ENCODE data around the gene RPGR. TPM values are rescaled to one million over a fixed set of nuclear protein-coding genes. Genes with fewer than 3 reads are reported as not detected.

The RPGR gene, protein sequence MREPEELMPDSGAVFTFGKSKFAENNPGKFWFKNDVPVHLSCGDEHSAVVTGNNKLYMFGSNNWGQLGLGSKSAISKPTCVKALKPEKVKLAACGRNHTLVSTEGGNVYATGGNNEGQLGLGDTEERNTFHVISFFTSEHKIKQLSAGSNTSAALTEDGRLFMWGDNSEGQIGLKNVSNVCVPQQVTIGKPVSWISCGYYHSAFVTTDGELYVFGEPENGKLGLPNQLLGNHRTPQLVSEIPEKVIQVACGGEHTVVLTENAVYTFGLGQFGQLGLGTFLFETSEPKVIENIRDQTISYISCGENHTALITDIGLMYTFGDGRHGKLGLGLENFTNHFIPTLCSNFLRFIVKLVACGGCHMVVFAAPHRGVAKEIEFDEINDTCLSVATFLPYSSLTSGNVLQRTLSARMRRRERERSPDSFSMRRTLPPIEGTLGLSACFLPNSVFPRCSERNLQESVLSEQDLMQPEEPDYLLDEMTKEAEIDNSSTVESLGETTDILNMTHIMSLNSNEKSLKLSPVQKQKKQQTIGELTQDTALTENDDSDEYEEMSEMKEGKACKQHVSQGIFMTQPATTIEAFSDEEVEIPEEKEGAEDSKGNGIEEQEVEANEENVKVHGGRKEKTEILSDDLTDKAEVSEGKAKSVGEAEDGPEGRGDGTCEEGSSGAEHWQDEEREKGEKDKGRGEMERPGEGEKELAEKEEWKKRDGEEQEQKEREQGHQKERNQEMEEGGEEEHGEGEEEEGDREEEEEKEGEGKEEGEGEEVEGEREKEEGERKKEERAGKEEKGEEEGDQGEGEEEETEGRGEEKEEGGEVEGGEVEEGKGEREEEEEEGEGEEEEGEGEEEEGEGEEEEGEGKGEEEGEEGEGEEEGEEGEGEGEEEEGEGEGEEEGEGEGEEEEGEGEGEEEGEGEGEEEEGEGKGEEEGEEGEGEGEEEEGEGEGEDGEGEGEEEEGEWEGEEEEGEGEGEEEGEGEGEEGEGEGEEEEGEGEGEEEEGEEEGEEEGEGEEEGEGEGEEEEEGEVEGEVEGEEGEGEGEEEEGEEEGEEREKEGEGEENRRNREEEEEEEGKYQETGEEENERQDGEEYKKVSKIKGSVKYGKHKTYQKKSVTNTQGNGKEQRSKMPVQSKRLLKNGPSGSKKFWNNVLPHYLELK
- 10 to 100 TPM in 2 of 4 donors, 1 to 10 TPM in 2; 4.0 to 19.7 (median 7.7) TPM for total RNA-seq
- polyA plus RNA-seq, result 10 to 100 TPM in 1 of 3 donors, 1 to 10 TPM in 2; 7.2 to 26.8 (median 9.6) TPM
- long read RNA-seq, donor 1, partial matches to known transcripts, result 2 of 4 reads
- long read RNA-seq, donor 1, other reads (novel, unspliced or antisense), result 1 of 4 reads
- long read RNA-seq, donor 2, partial matches to known transcripts, result 8 of 19 reads
- long read RNA-seq, donor 2, other reads (novel, unspliced or antisense), result 7 of 19 reads

DNA sequence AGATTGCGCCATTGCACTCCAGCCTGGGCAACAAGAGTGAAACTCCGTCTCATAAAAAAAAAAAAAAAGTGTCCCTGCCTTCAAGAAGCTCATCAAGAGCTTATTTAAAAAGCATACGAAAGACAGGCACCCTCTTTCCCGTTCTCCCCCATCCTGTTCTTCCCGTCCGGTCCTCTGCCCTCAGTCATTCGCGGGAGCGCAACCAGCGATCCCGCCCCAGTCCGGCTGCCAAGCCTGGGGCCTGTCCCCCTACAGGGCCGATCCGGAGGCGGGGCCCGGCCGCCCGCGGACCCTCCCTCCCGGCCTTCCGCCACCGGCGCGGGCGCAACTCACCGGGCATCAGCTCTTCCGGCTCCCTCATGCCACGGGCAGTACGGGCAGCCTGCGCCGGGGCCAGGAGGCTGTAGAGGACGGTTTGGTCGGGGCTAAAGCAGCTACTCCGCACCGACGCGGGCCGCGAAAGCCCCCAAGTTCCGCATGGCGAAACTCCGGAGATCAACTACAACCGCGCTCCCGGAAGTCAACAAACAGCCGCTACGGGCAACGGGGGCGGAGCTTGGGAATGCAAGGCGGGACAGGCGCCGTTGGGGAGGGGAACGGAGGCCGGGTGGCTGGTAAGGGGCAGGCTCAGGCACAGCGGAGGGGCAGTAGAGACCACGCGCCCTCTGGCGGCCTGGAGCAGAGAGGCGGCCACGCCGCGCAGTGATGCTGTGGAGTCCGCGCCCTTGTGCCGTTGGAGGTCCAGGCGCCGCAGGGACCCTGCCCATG lies at the start of gene RPGR:
TSS of gene RPGR (minus strand) at position 503 of the 768 bp plus-strand sequence. CDS start at position 361, 142 bp downstream.
- Histone ChIP-seq H3K4me1 (no peaks in the 10 kb centered on the region), H3K27me3 (ENCODE audit: insufficient read depth in 3 of 3, low read length in 2 of 3) (no peaks in the 10 kb centered on the region), H3K27ac (peak within 1 kb of the TSS; percentile 78), H3K36me3 (ENCODE audit: insufficient read depth in 1 of 2, low read depth in 1 of 2) (no peaks in the 10 kb centered on the region), H3K9me3 (no peaks in the 10 kb centered on the region), H3K4me3 (peak within 1 kb of the TSS; percentile 74)
- WGBS, 3 donors, result 0 to 24% (median 1%) methylated on average over 34 to 67 of the region's 67 CpGs
- peak; percentile 96 to 98 (median 97) for ATAC-seq
- intact Hi-C loops (cut with DNase I), result loop anchor here in 1 of 2 donors (2.0 kb wide), 1 partner anchor 398 kb away; no protein-coding TSS in a partner anchor
- peak; percentile 94 to 97 for DNase-seq
- TF ChIP-seq, protein P1, sequence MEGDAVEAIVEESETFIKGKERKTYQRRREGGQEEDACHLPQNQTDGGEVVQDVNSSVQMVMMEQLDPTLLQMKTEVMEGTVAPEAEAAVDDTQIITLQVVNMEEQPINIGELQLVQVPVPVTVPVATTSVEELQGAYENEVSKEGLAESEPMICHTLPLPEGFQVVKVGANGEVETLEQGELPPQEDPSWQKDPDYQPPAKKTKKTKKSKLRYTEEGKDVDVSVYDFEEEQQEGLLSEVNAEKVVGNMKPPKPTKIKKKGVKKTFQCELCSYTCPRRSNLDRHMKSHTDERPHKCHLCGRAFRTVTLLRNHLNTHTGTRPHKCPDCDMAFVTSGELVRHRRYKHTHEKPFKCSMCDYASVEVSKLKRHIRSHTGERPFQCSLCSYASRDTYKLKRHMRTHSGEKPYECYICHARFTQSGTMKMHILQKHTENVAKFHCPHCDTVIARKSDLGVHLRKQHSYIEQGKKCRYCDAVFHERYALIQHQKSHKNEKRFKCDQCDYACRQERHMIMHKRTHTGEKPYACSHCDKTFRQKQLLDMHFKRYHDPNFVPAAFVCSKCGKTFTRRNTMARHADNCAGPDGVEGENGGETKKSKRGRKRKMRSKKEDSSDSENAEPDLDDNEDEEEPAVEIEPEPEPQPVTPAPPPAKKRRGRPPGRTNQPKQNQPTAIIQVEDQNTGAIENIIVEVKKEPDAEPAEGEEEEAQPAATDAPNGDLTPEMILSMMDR (IDR thresholded peaks at IDR 0.05), result peak; percentile 69

DNA sequence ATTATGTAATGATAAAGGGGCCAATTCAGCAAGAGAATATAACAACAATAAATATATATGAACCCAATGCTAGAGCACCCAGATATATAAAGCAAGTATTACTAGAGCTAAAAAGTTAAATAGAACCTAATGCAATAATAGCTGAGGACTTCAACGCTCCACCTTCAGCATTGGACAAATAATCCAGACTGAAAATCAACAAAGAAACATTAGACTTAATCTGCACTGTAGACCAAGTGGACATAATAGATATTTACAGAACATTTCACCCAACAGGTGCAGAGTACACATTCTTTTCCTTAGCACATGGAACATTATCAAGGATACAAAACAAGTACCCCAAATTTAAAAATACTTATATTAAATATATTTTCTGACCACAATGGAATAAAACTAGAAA lies 49.4 kb upstream of the RPGR start:
- Histone ChIP-seq H3K4me3 (no peak overlapping the region), H3K27ac (no peak overlapping the region), H3K9me3 (peaks cover 3% of the 10 kb centered on the region), H3K27me3 (ENCODE audit: insufficient read depth in 3 of 3, low read length in 2 of 3) (peaks cover 0 to 29% (median 0%) of the 10 kb centered on the region in 3 donors), H3K36me3 (ENCODE audit: insufficient read depth in 1 of 2, low read depth in 1 of 2) (no peaks in the 10 kb centered on the region), H3K4me1 (no peaks in the 10 kb centered on the region)
- TF ChIP-seq, protein P1 (IDR thresholded peaks at IDR 0.05), result no peak
- DNase-seq (no peak), ATAC-seq (no peak)
- intact Hi-C loops (cut with DNase I), result no loop called here
- 59 to 93% (median 87%) methylated on average over 1 of the region's 1 CpG for WGBS, 3 donors

DNA sequence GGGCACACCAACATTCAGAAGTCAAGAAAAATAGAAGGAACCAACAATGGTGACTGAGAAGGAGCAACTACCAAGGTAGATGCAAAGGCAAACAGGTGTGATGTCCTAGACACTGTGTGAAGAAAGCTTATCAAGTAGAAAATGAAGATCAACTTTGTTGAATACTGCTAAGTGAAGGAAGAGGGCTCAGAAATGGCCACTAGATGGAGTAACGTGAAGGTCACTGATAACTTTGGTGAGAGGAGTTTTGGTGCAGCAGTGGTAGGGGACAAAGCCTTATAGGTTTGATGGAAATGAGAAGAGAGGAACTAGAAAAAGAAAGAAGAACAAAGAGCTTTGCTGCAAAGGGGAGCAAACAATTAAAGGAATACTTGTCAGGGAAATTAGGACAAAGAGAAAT lies 48.6 kb upstream of the RPGR start:
- intact Hi-C loops (cut with DNase I), result no loop called here
- 14 to 29% (median 24%) methylated on average over 1 of the region's 1 CpG for WGBS, 3 donors
- Histone ChIP-seq H3K4me1 (no peaks in the 10 kb centered on the region), H3K4me3 (no peak overlapping the region), H3K27ac (no peak overlapping the region), H3K36me3 (ENCODE audit: insufficient read depth in 1 of 2, low read depth in 1 of 2) (no peaks in the 10 kb centered on the region), H3K27me3 (ENCODE audit: insufficient read depth in 3 of 3, low read length in 2 of 3) (peaks cover 0 to 29% (median 0%) of the 10 kb centered on the region in 3 donors), H3K9me3 (peaks cover 3% of the 10 kb centered on the region)
- no peak for DNase-seq
- no peak for ATAC-seq
- TF ChIP-seq, protein P1 (IDR thresholded peaks at IDR 0.05), result peak; percentile 21

DNA sequence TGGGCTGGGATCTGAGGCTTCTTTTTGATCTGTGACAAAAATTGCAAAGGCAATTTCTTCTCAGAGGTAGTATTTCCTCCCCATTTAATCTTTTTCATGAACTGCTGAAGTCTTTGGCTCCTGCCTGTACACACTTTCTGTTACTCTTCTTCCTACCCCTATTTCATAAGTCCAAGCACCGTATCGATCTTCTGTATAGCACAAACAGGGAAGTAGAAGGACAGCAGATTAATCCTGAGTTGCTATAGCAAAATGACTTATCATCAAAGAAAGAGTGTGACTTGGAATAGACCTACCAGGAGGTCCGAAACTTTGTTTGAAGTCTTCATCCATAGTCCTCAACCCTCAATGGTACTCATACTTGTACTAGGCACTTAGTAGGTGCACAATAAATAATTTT lies 47.1 kb upstream of the RPGR start:
- WGBS, 3 donors, result 84 to 98% (median 94%) methylated on average over 3 of the region's 3 CpGs
- H3K27me3 ChIP-seq (ENCODE audit: insufficient read depth in 3 of 3, low read length in 2 of 3), result peaks cover 0 to 29% (median 0%) of the 10 kb centered on the region in 3 donors
- H3K27ac ChIP-seq, result no peak overlapping the region
- no peak overlapping the region for H3K4me3 ChIP-seq
- no peaks in the 10 kb centered on the region for H3K4me1 ChIP-seq
- intact Hi-C loops (cut with DNase I), result no loop called here
- no peak for DNase-seq
- ATAC-seq, result no peak
- H3K36me3 ChIP-seq (ENCODE audit: insufficient read depth in 1 of 2, low read depth in 1 of 2), result no peaks in the 10 kb centered on the region
- peaks cover 3% of the 10 kb centered on the region for H3K9me3 ChIP-seq
- TF ChIP-seq, protein P1 (IDR thresholded peaks at IDR 0.05), result no peak

All from psoas muscle (tissue), 8 donors.